Nephron progenitor cell (in vitro differentiated cells): ENCODE results near the gene MTG1.

Experiments used
- DNase-seq: peaks from one replicate; pipeline ENCODE4 v3.0.0; 2021
- H3K27ac Mint-ChIP-seq: 2 replicates; pipeline ENCODE4 v1.8.0; 2021; ENCODE audit warnings: mild to moderate bottlenecking, moderate library complexity, mixed read lengths
- H3K27me3 Mint-ChIP-seq: 2 replicates; pipeline ENCODE4 v1.8.0; 2021; ENCODE audit warnings: mild to moderate bottlenecking, low read depth, mixed read lengths; ENCODE audit not compliant: poor library complexity
- H3K36me3 Mint-ChIP-seq: 2 replicates; pipeline ENCODE4 v1.8.0; 2021; ENCODE audit warnings: low read depth, mixed read lengths
- H3K4me1 Mint-ChIP-seq: 2 replicates; pipeline ENCODE4 v1.8.0; 2021; ENCODE audit warnings: mixed read lengths
- H3K4me3 Mint-ChIP-seq: 2 replicates; pipeline ENCODE4 v1.8.0; 2021; ENCODE audit warnings: mild to moderate bottlenecking, moderate library complexity, mixed read lengths
- H3K9me3 Mint-ChIP-seq: 2 replicates; pipeline ENCODE4 v1.8.0; 2021; ENCODE audit warnings: mild to moderate bottlenecking, moderate library complexity, mixed read lengths
- TF ChIP-seq, protein P1 (sequence below): fragments of 200-600 bp; sonication (generic); IDR thresholded peaks from 2 replicates; pipeline ENCODE4 v1.5.0; 2021; ENCODE audit warnings: antibody characterized with exemption

MTG1 gene

DNA sequence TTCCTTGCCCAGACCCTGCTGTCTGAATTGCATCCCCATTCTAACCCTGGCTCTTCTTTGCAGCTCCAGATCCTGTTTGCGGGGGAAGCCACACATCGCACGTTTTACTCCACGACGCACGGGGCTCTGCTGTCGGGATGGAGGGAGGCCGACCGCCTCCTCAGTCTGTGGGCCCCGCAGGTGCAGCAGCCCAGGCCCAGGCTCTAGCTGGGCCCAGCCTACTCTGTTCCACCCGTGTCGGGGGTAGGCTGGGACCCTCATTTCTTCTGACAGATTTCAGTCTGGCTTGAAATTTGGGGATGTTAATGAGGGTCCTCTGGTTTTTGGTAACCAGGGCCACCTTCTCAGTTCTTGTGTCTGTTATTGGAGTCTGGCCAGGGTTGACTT, 2.7 kb upstream of the MTG1 start:
- Mint-ChIP-seq H3K4me3 (no peak overlapping the region), H3K27ac (peak overlapping the region; percentile 5), H3K4me1 (peaks cover 33% of the 10 kb centered on the region), H3K36me3 (peaks cover 5% of the 10 kb centered on the region), H3K9me3 (no peaks in the 10 kb centered on the region), H3K27me3 (peaks cover 16% of the 10 kb centered on the region)
- no peak for DNase-seq
- TF ChIP-seq, protein P1, sequence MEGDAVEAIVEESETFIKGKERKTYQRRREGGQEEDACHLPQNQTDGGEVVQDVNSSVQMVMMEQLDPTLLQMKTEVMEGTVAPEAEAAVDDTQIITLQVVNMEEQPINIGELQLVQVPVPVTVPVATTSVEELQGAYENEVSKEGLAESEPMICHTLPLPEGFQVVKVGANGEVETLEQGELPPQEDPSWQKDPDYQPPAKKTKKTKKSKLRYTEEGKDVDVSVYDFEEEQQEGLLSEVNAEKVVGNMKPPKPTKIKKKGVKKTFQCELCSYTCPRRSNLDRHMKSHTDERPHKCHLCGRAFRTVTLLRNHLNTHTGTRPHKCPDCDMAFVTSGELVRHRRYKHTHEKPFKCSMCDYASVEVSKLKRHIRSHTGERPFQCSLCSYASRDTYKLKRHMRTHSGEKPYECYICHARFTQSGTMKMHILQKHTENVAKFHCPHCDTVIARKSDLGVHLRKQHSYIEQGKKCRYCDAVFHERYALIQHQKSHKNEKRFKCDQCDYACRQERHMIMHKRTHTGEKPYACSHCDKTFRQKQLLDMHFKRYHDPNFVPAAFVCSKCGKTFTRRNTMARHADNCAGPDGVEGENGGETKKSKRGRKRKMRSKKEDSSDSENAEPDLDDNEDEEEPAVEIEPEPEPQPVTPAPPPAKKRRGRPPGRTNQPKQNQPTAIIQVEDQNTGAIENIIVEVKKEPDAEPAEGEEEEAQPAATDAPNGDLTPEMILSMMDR, result no peak

DNA sequence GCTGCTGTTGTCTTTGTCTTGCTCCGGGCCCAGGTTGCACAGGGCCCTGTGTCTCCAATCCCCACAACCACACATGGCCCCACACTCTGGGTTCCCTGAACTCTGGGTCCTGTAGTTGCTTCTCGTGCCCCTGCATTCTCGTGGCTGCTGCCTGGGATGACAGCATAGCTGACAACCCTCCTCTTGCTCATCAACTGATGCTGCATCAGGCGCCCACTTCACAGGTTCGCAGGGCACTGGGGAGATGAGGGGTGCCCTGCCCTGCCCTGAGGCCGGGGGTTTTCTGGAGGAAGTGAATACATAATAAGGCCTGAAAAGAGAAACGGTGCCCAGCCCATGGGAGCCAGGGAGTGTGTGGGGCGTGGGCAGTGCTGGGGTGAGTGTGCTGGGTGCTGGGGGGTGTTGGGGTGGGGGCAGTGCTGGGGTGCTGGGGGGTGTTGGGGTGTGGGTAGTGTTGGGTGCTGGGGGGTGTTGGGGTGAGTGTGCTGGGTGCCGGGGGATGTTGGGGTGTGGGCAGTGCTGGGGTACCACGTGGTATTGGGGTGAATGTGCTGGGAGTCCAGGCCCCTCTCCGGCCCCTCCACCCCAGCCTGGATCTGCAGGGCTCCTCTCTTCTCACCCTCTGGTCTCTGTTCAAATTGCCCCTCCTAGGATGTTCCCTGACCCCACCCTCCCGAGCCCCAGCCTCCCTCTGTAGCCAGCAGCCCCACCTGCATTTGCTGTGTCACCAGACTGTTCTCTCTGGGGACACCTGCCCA, 2.0 kb upstream of the MTG1 start:
- Mint-ChIP-seq H3K27me3 (peaks cover 14% of the 10 kb centered on the region), H3K36me3 (peaks cover 12% of the 10 kb centered on the region)

DNA sequence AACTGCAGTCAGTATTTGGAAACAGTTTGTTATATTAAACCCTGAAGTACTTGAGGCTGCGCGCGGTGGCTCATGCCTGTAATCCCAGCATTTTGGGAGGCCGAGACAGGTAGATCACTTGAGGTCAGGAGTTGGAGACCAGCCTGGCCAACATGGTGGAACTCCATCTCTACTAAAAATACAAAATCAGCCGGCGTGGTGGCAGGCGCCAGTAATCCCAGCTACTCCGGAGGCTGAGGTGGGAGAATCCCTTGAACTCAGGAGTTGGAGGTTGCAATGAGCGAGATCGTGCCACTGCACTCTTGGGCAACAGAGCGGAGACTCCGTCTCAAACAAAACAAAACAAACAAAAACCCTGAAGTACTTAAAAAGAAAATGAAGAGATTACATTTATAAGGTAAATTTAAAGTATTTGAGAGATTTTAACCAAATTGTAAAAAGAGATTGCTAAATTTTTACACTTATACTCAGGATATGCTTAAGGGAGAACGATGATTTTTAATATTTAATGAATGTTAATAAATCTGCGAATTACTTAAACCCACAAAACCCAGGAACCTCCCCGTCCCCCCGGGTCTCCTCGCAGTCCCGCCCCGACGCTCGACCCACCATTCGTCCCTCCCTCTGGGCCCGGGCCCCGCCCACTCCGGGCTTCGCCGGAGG, 425 bp upstream of the MTG1 start:
- Mint-ChIP-seq H3K27me3 (peaks cover 9% of the 10 kb centered on the region), H3K4me3 (peak overlapping the region; percentile 97), H3K27ac (no peak overlapping the region), H3K4me1 (peaks cover 41% of the 10 kb centered on the region), H3K9me3 (no peaks in the 10 kb centered on the region), H3K36me3 (peaks cover 27% of the 10 kb centered on the region)
- TF ChIP-seq, protein P1, result no peak
- DNase-seq, result no peak

More for the DNA sequence above, 2.0 kb upstream of the MTG1 start:
- TF ChIP-seq, protein P1, result no peak
- no peak for DNase-seq
- no peaks in the 10 kb centered on the region for H3K9me3 Mint-ChIP-seq
- no peak overlapping the region for H3K4me3 Mint-ChIP-seq
- no peak overlapping the region for H3K27ac Mint-ChIP-seq
- H3K4me1 Mint-ChIP-seq, result peaks cover 39% of the 10 kb centered on the region

DNA sequence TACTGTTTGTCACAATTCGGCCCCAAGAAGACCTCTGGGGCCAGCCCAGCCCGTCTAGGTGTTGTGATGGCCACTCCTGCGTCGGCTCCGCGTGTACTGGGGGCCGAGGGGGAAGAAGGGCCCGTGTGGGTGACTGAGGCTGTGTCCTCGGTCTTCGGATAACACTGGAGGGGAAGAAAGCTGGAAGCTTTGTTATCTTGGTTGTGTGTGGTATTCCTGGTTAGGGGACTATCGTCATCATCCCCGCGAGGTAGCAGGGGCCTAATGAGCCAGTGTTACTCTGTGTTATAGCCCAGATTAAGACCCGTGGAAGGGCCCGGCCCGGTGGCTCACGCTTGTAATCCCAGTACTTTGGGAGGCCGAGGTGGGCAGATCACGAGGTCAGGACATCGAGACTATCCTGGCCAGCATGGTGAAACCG, 854 bp downstream of the MTG1 start:
- Mint-ChIP-seq H3K9me3 (no peaks in the 10 kb centered on the region), H3K4me3 (peak overlapping the region; percentile 97), H3K36me3 (peaks cover 40% of the 10 kb centered on the region), H3K27me3 (peaks cover 8% of the 10 kb centered on the region), H3K4me1 (peaks cover 31% of the 10 kb centered on the region), H3K27ac (peak overlapping the region; percentile 97)
- TF ChIP-seq, protein P1, result no peak
- no peak for DNase-seq

DNA sequence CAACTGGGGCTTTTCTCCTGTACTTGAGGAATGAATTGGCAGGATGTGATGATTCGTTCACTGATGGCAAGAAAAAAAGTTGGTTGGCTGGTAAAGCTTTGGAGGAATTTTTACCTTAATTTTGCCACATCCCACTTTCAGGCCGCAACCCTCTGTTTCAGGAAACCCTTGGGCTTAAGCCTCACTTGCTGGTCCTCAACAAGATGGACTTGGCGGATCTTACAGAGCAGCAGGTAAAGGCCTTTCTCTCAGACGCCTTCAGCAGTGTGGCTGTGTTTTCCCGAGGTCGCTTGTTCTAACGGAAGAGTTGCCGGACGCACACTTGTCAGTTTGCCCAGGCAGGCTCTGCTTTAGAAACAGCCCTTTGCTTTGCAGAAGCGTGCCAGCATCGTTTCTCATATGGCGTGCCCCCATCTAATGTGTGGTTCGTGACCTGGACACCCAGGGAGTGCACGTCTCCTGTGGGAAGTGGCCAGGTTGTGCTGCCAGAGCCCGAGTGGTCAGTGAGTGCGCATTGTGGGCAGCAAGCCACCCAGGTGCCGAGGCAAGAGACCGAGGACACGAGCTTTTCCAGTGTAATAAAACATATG, 2.2 kb downstream of the MTG1 start:
- TF ChIP-seq, protein P1, result no peak
- Mint-ChIP-seq H3K4me3 (peak overlapping the region; percentile 97), H3K9me3 (no peaks in the 10 kb centered on the region), H3K36me3 (peaks cover 50% of the 10 kb centered on the region), H3K4me1 (peaks cover 27% of the 10 kb centered on the region), H3K27ac (no peak overlapping the region), H3K27me3 (peaks cover 2% of the 10 kb centered on the region)
- DNase-seq, result no peak
